Measurements from ENCODE around the gene ACAD9.

The ACAD9 gene

DNA sequence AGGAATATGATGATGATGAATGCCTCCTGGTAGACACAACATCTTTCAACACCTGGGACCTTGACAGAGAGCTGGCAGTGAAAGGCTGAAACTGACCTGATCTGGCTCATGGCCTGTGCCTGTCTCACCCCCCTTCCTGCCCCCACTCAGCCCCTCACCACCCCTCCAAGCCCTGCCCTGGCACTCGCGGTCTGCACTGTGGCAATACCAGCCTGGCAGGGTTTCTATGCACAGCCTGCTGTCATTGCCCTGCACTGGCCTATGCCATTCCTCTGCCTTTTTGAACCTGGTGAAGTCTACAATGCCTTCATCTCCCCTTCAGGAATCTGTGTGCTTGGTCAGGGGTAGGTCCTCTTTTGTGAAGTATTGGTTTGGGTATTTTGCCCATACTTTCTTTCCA, 56.5 kb downstream of the ACAD9 start:
- DNase-seq (ENCODE audit: low read depth, low spot score): no peak

DNA sequence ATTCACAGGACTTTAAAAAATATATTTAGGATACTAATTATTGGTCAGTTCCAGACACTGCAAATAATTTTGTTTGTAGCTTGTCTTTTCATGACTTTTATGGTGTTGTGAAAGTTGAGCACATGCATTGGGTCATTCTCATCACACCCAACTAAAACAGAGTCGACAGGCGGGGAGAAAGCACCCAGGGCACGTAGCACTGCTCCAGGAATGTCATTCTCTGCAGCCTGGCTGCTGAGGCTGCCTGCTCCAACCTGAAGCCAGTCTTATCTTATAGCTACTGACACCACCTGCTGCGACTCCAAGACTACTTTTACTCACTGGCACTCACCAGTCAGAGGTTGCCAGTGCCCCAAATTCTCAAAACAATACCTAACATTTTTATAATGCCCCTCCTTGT, 56.9 kb downstream of the ACAD9 start:
- DNase-seq (ENCODE audit: low read depth, low spot score): no peak

- DNase-seq (ENCODE audit: low read depth, low spot score): no peak
Measured at GRCh38 chr3:128940252-128940651, 60.8 kb downstream of the ACAD9 start.

DNA sequence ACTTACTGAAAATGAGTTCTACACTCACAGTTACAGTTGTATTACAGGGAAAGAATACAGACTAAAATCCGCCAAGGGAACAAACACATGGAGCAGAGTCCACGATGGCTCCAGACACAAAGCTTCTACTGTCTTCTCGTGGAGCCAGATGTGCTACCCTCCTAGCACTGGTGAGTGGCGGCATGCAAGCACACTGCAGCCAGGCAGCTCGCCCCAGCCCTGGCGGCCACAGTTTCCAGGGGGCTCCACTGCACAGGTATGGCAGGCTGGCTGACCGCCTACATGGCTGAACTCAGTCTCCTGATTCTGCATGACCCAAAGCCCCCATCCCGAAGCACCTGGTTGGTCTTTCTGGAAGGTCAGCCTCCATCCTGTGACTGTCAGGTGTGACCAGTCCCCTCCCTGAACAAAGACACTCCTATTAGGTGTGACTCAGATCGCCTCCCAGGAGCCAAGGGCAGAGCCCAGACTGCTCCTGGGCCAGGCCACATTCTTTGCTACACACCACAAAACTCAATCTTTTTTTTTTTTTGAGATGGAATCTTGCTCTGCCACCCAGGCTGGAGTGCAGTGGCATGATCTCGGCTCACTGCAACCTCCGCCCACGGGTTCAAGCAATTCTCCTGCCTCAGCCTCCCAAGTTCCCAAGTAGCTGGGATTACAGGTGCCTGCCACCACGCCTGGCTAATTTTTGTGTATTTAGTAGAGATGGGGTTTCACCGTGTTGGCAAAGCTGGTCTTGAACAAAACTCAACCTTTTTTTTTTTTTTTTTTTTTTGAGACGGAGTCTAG, 62.9 kb downstream of the ACAD9 start:
- DNase-seq (ENCODE audit: low read depth, low spot score): no peak

- DNase-seq (ENCODE audit: low read depth, low spot score): no peak
Measured at GRCh38 chr3:128945041-128945877, 65.8 kb downstream of the ACAD9 start.

DNA sequence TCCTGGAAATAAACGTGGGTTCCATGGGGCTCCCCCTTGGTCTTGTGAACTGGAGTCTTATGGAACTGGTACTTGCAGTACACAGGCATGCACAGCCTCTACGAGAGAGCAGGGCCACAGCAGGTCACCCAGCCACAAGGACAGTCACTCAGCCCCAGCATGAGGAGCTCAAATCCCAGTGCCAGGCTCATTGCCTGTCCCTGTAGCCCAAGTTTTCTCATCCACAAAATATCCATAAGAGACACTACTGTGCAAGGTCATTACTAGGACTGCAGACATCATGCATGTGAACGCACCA, 66.4 kb downstream of the ACAD9 start:
- DNase-seq (ENCODE audit: low read depth, low spot score): no peak

DNA sequence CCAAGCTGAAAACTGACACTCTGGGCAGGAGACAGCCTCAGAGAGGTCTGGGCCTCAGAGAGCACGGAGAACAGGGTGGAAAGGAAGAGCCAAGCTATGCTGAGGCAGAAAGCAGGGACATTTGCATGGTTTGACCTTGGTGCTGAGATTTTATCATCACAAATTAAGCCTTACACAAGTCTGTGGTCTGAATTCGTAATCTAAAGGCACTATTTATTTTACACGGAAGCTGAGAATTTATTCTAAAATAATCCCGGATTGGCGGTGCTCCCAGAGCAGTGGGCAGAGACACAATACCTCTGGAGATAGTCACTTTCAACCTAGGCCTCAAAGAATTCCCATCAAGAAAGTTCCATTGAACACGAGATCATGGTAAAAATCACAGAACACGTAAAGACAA, 67.0 kb downstream of the ACAD9 start:
- no peak for DNase-seq (ENCODE audit: low read depth, low spot score)

DNA sequence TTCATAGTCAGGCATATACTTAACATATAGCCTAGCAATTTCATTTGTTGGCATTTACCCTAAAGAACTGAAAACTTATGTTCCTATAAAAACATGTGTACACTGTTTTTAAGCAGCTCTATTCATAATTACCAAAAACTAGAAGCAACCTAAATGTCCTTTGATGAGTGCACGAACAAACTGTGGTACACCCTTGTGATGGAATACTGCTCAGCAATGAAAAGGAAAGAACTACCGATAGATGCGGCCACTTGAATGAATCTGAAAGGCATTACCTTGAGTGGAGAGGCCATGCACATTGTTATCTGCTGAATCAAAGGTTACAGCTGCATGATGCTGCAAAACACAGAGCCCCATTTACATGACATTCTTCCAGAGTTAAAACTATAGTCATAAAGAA, 69.7 kb downstream of the ACAD9 start:
- DNase-seq (ENCODE audit: low read depth, low spot score): no peak

DNA sequence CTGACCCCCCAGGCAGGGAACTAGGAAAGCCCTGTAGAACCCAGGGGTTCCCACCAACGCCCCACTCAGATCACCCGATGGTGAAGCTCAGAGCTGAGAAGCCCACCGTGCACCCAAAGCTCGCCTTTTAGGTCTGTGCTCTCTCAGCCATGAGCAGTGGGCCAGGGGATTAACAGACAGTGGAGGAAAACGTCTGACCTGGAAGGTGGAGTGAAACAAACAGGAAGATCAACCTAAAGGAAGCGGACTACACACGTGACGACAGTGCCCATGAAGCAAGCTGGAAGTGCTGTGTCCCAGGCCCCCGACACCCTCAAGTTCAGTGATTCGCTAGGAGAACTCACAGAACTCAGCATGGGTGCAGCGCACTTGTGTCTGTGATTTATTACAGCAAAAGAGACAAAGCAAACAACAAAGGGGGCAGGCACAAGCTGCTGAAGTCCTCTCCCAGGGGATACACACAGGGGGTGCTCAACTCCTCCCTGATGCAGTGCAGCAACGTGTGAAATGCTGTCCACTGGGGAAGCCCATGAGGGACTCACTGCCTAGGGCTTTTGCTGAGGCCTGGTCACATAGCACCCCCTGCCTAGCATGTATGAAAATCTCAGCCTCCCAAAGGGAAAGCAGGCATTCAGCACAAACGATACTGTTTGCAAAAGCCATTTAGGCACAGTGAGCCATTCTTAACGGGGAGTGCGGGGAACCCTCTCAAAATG, 71.0 kb downstream of the ACAD9 start:
- no peak for DNase-seq (ENCODE audit: low read depth, low spot score)

- no peak for DNase-seq (ENCODE audit: low read depth, low spot score)
Measured at GRCh38 chr3:128956440-128956839, 77.0 kb downstream of the ACAD9 start.
